Activated T-helper 1 cell treated with anti-CD3 and anti-CD28 coated beads, Interleukin-12 subunit alpha, Interleukin-12 subunit beta, Interleukin-2, Interleukin-4 antibody, amounts not matched to agents 30 ng/mL and 10 ng/mL and 1 ng/mL, durations not matched to agents 14 hours and 24 hours and 36 hours (primary cell): ENCODE data around the gene BCL3. TPM values are rescaled to one million over a fixed set of nuclear protein-coding genes. Genes with fewer than 3 reads are reported as not detected.
"Not testable (repeated sequence)": the region's sequence is repeated elsewhere in the genome, so short reads cannot be mapped to it uniquely, and the experiment has no call there.

ENCODE experiments used
- DNase-seq: peaks from one replicate; pipeline ENCODE4 v3.0.0; 2021; ENCODE audit warnings: low spot score
- H3K27ac Mint-ChIP-seq: one replicate; pipeline ENCODE4 v1.8.0; 2021; ENCODE audit warnings: mild to moderate bottlenecking, mixed read lengths
- H3K27me3 Mint-ChIP-seq: one replicate; pipeline ENCODE4 v1.8.0; 2022; ENCODE audit warnings: mild to moderate bottlenecking, moderate library complexity, mixed read lengths; ENCODE audit not compliant: insufficient read depth
- H3K36me3 Mint-ChIP-seq: one replicate; pipeline ENCODE4 v1.8.0; 2021; ENCODE audit warnings: low read depth, mixed read lengths
- H3K4me1 Mint-ChIP-seq: one replicate; pipeline ENCODE4 v1.8.0; 2021; ENCODE audit warnings: low read depth, mixed read lengths
- H3K4me3 Mint-ChIP-seq: one replicate; pipeline ENCODE4 v1.8.0; 2021; ENCODE audit warnings: mild to moderate bottlenecking, moderate library complexity, mixed read lengths
- H3K9me3 Mint-ChIP-seq: one replicate; pipeline ENCODE4 v1.8.0; 2021; ENCODE audit warnings: mixed read lengths
- intact Hi-C: fragments of 100-400 bp; cut with micrococcal nuclease; formaldehyde crosslinking; loops from one replicate; pipeline ENCODE4 v1.15.1; 2024
- total RNA-seq: library from RNA; stranded (reverse); gene quantifications from 2 replicates; pipeline ENCODE4 v1.2.3, GENCODE V29; 2022

The BCL3 gene
- total RNA-seq, 1 donor from 2014 or later = 67.2 TPM

GRCh38 chr19:44710483-44710882, 38.0 kb upstream of the BCL3 start:
- Mint-ChIP-seq H3K9me3 (peaks cover 15% of the 10 kb centered on the region), H3K27me3 (peaks cover 3% of the 10 kb centered on the region), H3K4me1 (peaks cover 8% of the 10 kb centered on the region), H3K36me3 (peaks cover 8% of the 10 kb centered on the region), H3K27ac (no peak overlapping the region), H3K4me3 (no peak overlapping the region)
- DNase-seq = no peak
- intact Hi-C loops = no loop called here

DNA sequence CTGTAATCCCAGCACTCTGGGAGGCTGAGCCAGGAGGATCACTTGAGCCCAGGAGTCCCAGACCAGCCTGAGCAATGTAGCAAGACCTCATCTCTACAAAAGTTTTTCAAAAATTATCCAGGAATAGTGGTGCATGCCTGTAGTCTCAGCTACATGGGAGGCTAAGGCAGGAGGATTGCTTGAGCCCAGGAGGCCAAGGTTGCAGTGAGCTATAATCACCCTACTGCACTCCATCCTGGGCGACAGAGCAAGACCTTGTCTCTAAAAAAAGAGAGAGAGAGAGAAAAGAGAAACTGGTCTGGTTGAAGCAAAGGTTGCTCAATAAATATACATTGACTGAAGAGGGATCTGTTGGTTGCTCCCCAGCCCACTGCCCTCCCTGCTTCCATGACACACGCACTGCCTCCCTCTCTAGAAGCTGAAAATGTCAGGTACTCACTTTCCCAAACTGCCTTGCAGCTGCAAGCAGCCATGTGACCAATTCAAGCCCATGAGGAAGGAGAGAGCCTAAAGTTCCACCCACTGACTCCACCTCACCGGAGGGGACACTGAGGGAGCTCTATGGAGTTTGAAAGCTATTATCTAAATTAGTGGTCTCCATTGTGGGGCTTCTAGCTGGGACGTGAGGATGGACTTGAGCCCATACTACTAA, 35.5 kb upstream of the BCL3 start:
- peaks cover 21% of the 10 kb centered on the region for H3K9me3 Mint-ChIP-seq
- no peak overlapping the region for H3K27ac Mint-ChIP-seq
- no peak for DNase-seq
- peaks cover 8% of the 10 kb centered on the region for H3K4me1 Mint-ChIP-seq
- peaks cover 3% of the 10 kb centered on the region for H3K27me3 Mint-ChIP-seq
- no peak overlapping the region for H3K4me3 Mint-ChIP-seq
- peaks cover 11% of the 10 kb centered on the region for H3K36me3 Mint-ChIP-seq
- intact Hi-C loops = no loop called here

- intact Hi-C loops = no loop called here
- H3K27ac Mint-ChIP-seq = no peak overlapping the region
- no peak overlapping the region for H3K4me3 Mint-ChIP-seq
- peaks cover 21% of the 10 kb centered on the region for H3K9me3 Mint-ChIP-seq
- H3K27me3 Mint-ChIP-seq = peaks cover 3% of the 10 kb centered on the region
- no peak for DNase-seq
- peaks cover 8% of the 10 kb centered on the region for H3K4me1 Mint-ChIP-seq
- peaks cover 13% of the 10 kb centered on the region for H3K36me3 Mint-ChIP-seq
Measured at GRCh38 chr19:44714597-44715169, 33.8 kb upstream of the BCL3 start.

DNA sequence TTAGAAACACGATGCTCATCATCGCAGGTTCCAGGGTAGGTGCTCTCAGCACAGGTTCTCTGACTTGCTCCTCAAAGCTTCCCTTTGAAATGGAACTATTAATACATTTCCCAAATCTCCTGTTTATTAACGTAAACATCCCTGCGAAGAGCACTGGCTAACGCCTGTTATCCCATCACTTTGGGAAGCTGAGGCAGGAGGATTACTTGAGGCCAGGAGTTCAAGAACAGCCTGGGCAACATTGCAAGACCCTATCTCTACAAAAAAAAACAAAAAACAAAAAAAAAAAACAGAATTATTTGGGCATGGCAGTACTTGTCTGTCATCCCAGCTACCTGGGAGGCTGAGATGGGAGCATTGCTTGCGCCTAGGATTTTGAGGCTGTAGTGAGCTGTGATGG, 30.9 kb upstream of the BCL3 start:
- Mint-ChIP-seq H3K27ac (no peak overlapping the region), H3K36me3 (peaks cover 13% of the 10 kb centered on the region), H3K9me3 (peaks cover 21% of the 10 kb centered on the region), H3K4me1 (peaks cover 16% of the 10 kb centered on the region), H3K27me3 (peaks cover 2% of the 10 kb centered on the region), H3K4me3 (no peak overlapping the region)
- intact Hi-C loops = no loop called here
- no peak for DNase-seq

GRCh38 chr19:44718441-44719261, 29.9 kb upstream of the BCL3 start:
- H3K9me3 Mint-ChIP-seq = peaks cover 21% of the 10 kb centered on the region
- peaks cover 27% of the 10 kb centered on the region for H3K4me1 Mint-ChIP-seq
- DNase-seq = no peak
- no peaks in the 10 kb centered on the region for H3K27me3 Mint-ChIP-seq
- no peak overlapping the region for H3K27ac Mint-ChIP-seq
- H3K36me3 Mint-ChIP-seq = peaks cover 13% of the 10 kb centered on the region
- intact Hi-C loops = no loop called here
- H3K4me3 Mint-ChIP-seq = no peak overlapping the region

- H3K36me3 Mint-ChIP-seq = peaks cover 12% of the 10 kb centered on the region
- H3K27ac Mint-ChIP-seq = no peak overlapping the region
- no peak overlapping the region for H3K4me3 Mint-ChIP-seq
- H3K9me3 Mint-ChIP-seq = peaks cover 19% of the 10 kb centered on the region
- H3K4me1 Mint-ChIP-seq = peaks cover 33% of the 10 kb centered on the region
- no peaks in the 10 kb centered on the region for H3K27me3 Mint-ChIP-seq
- no peak for DNase-seq
- intact Hi-C loops = no loop called here
Measured at GRCh38 chr19:44719262-44719701, 29.2 kb upstream of the BCL3 start.

- H3K27ac Mint-ChIP-seq, H3K4me3 Mint-ChIP-seq, H3K27me3 Mint-ChIP-seq, H3K36me3 Mint-ChIP-seq, DNase-seq, intact Hi-C loops, H3K9me3 Mint-ChIP-seq: not testable (repeated sequence)
- H3K4me1 Mint-ChIP-seq = peaks cover 42% of the 10 kb centered on the region
Measured at GRCh38 chr19:44720396-44720795, 28.1 kb upstream of the BCL3 start.

- H3K36me3 Mint-ChIP-seq = peaks cover 1% of the 10 kb centered on the region
- no peak for DNase-seq
- intact Hi-C loops = no loop called here
- peaks cover 2% of the 10 kb centered on the region for H3K9me3 Mint-ChIP-seq
- H3K27me3 Mint-ChIP-seq = no peaks in the 10 kb centered on the region
- peaks cover 48% of the 10 kb centered on the region for H3K4me1 Mint-ChIP-seq
- no peak overlapping the region for H3K27ac Mint-ChIP-seq
- H3K4me3 Mint-ChIP-seq = no peak overlapping the region
Measured at GRCh38 chr19:44720945-44721344, 27.6 kb upstream of the BCL3 start.

DNA sequence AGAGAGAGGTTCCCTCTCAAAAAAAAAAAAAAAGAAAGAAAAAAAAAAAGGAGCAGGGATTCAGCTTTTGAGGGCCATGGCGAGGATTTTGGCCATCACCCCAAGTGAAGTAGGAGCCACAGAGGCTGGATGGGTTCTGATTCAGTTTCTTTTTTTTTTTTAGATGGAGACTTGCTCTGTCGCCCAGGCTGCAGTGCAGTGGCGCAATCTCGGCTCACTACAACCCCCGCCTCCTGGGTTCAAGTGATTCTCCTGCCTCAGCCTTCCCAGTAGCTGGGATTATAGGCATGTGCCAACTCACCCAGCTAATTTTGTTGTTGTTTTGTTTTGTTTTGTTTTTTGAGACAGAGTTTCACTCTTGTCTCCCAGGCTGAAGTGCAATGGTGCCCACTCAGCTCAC, 27.1 kb upstream of the BCL3 start:
- H3K4me1 Mint-ChIP-seq = peaks cover 48% of the 10 kb centered on the region
- H3K27ac Mint-ChIP-seq, DNase-seq, H3K9me3 Mint-ChIP-seq, intact Hi-C loops, H3K36me3 Mint-ChIP-seq, H3K27me3 Mint-ChIP-seq, H3K4me3 Mint-ChIP-seq: not testable (repeated sequence)

DNA sequence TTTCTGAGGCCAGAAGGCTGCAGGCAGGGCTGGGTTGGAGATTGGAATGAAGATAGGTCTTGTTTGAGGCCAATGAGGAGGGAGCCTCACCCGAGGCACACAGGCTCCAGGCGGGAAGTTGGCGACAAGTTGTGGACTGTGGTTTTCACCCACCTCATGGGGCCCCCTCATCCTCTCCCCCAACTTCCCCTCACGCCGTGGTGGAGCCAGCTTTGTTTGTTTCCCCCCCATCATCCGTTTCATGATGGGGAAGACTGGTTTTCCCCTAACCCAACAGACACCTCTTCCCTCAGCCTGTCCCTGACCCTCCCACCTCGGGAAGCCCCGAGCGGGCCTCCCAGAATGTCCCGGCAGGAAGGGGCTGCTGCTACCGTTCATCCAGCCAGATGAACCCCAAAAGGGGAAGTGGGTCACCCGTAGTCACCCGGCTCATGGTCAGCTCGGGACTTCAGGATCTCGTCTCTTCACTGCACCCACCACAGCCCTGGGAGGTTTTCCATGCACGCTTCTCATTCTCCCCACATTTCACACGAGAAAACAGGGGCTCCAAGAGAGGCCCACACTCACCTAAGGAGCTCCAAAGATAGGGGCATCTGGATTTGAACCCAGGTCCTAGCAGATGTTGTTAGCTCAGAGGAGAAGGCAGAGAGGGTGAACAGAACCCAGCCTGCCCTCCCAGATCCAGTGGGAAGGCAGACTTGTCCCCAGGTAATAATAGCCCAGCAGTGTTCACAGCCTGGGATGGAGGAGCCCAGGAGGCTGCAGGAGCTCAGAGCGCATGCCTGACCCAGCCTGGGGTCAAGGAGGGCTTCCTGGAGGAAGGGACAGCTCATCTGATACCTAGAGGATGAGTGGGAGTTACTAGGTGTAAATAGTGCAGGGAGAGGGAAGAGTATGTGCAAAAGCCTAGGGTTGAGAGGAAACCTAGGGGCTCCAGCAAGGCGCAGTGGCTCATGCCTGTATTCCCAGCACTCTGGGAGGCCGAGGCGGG, 26.1 kb upstream of the BCL3 start:
- Mint-ChIP-seq H3K27ac (peak overlapping the region; percentile 58), H3K36me3 (peaks cover 1% of the 10 kb centered on the region), H3K4me1 (peaks cover 48% of the 10 kb centered on the region), H3K27me3 (no peaks in the 10 kb centered on the region), H3K4me3 (peak overlapping the region; percentile 67), H3K9me3 (no peaks in the 10 kb centered on the region)
- intact Hi-C loops = no loop called here
- peak; percentile 25 for DNase-seq

DNA sequence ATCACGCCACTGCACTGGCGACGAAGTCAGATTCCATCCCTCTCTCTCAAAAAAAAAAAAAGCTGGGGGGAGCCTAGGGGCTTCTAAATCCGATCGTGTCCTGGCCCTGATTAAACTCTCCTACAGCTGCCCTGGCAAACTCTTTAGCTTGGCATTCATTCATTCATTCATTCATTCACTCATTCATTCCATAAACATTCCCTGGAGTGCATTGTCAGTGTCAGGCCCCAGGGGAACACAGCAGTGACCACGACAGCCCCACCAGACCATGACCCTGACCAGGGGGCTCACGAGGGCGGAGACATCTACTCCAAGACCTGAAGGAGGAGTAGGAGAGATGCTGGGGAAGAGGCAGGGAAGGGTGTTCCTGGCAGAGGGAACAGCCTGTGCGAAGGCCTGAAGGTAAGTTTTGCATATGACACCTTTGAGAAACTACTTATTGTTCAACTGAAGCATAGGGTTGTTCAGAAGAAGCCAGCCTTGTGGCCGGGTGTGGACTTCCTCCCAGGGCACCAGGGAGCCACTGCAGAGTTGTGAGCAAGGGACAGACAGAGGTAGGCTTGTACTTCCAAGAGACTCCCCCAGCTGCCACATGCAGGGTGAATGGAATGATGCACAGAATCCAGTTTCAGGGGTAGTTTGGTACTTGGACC, 25.1 kb upstream of the BCL3 start:
- peak overlapping the region; percentile 67 for H3K4me3 Mint-ChIP-seq
- peak overlapping the region; percentile 34 for H3K27ac Mint-ChIP-seq
- H3K36me3 Mint-ChIP-seq = peaks cover 1% of the 10 kb centered on the region
- no peak for DNase-seq
- no peaks in the 10 kb centered on the region for H3K9me3 Mint-ChIP-seq
- intact Hi-C loops = no loop called here
- no peaks in the 10 kb centered on the region for H3K27me3 Mint-ChIP-seq
- peaks cover 58% of the 10 kb centered on the region for H3K4me1 Mint-ChIP-seq

DNA sequence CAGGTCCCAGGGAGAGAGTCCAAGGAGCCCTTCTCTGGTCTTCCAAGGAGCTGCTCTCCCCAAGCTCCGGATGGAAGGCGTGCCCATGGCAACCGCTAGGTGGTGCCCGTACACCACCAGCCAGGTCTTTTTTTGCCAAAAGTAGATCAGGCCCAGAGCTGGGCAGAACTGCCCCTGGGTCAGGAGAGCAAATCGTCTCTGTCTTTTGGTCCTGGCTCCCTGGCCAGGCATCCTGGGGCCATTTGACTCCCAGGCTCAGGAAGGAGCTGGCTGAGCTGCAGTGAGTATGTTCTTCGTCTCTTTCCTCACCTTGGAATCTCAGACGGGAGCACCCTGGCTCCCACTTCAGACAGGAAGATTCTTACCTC, 24.6 kb upstream of the BCL3 start:
- peak; percentile 77 for DNase-seq
- peaks cover 1% of the 10 kb centered on the region for H3K36me3 Mint-ChIP-seq
- peak overlapping the region; percentile 25 for H3K27ac Mint-ChIP-seq
- intact Hi-C loops = loop anchor here (1.0 to 2.0 kb wide), 7 partner anchors 23 to 227 kb away; no protein-coding TSS in a partner anchor
- H3K9me3 Mint-ChIP-seq = no peaks in the 10 kb centered on the region
- H3K4me1 Mint-ChIP-seq = peaks cover 58% of the 10 kb centered on the region
- H3K27me3 Mint-ChIP-seq = no peaks in the 10 kb centered on the region
- H3K4me3 Mint-ChIP-seq = peak overlapping the region; percentile 67
